ENCODE results near the gene WDFY4.

GRCh38 chr10:48737886-48738285, 53.2 kb downstream of the WDFY4 start:
- no peak for TF ChIP-seq CTCF (conservative IDR thresholded peaks at IDR 0.05; ENCODE audit: low read length)
- no peak for TF ChIP-seq EZH2phosphoT487 (IDR thresholded peaks at IDR 0.05; ENCODE audit: borderline replicate concordance)
